WTC11 (cell line): ENCODE data around the gene FAM163A.

Experiments
- ATF3 ChIP-seq: sonication (generic); formaldehyde crosslinking; conservative IDR thresholded peaks from 2 replicates; pipeline ENCODE4 v1.8.1; 2022; ENCODE audit warnings: mild to moderate bottlenecking, missing genetic modification reagents
- NFYB ChIP-seq: sonication (generic); formaldehyde crosslinking; conservative IDR thresholded peaks from 2 replicates; pipeline ENCODE4 v1.8.0; 2022; ENCODE audit warnings: low read depth, missing genetic modification reagents
- NR3C1 ChIP-seq: sonication (generic); formaldehyde crosslinking; conservative IDR thresholded peaks from 2 replicates; pipeline ENCODE4 v1.8.1; 2023; ENCODE audit warnings: low read depth, mild to moderate bottlenecking, missing genetic modification reagents
- SP1 ChIP-seq: sonication (generic); formaldehyde crosslinking; conservative IDR thresholded peaks from 2 replicates; pipeline ENCODE4 v1.8.1; 2022; ENCODE audit warnings: missing genetic modification reagents
- TP53 ChIP-seq: sonication (generic); formaldehyde crosslinking; IDR thresholded peaks from 2 replicates; pipeline ENCODE4 v1.8.1; 2023; ENCODE audit warnings: mild to moderate bottlenecking, missing genetic modification reagents
- ZNF138 ChIP-seq: sonication (generic); formaldehyde crosslinking; conservative IDR thresholded peaks from 2 replicates; pipeline ENCODE4 v1.8.1; 2022; ENCODE audit warnings: mild to moderate bottlenecking, moderate library complexity, missing genetic modification reagents
- ZNF232 ChIP-seq: sonication (generic); formaldehyde crosslinking; IDR thresholded peaks from 2 replicates; pipeline ENCODE4 v1.8.0; 2022; ENCODE audit warnings: mild to moderate bottlenecking, missing genetic modification reagents
- ZNF416 ChIP-seq: fragments of 250-450 bp; sonication (Bioruptor Pico); IDR thresholded peaks from 2 replicates; pipeline ENCODE4 v1.9.0; 2021; ENCODE audit warnings: mild to moderate bottlenecking, inconsistent platforms
- TF ChIP-seq, protein P1 (sequence below): sonication (generic); formaldehyde crosslinking; IDR thresholded peaks from 2 replicates; pipeline ENCODE4 v1.8.0; 2022; ENCODE audit warnings: mild to moderate bottlenecking, missing genetic modification reagents
- TF ChIP-seq, protein P2 (sequence below): fragments of 200-600 bp; IDR thresholded peaks from 2 replicates; pipeline ENCODE4 v1.8.0; 2022; ENCODE audit warnings: antibody characterized with exemption

GRCh38 chr1:179828554-179829110 lies 85.5 kb downstream of the FAM163A start:
- TF ChIP-seq ZNF416 = no peak
- TF ChIP-seq, protein P1, sequence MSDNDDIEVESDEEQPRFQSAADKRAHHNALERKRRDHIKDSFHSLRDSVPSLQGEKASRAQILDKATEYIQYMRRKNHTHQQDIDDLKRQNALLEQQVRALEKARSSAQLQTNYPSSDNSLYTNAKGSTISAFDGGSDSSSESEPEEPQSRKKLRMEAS (CRISPR knock-in tag) = no peak
- TF ChIP-seq, protein P2, sequence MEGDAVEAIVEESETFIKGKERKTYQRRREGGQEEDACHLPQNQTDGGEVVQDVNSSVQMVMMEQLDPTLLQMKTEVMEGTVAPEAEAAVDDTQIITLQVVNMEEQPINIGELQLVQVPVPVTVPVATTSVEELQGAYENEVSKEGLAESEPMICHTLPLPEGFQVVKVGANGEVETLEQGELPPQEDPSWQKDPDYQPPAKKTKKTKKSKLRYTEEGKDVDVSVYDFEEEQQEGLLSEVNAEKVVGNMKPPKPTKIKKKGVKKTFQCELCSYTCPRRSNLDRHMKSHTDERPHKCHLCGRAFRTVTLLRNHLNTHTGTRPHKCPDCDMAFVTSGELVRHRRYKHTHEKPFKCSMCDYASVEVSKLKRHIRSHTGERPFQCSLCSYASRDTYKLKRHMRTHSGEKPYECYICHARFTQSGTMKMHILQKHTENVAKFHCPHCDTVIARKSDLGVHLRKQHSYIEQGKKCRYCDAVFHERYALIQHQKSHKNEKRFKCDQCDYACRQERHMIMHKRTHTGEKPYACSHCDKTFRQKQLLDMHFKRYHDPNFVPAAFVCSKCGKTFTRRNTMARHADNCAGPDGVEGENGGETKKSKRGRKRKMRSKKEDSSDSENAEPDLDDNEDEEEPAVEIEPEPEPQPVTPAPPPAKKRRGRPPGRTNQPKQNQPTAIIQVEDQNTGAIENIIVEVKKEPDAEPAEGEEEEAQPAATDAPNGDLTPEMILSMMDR = no peak
- no peak for TF ChIP-seq ZNF232 (CRISPR knock-in tag)
- no peak for TF ChIP-seq ZNF138 (CRISPR knock-in tag)
- TF ChIP-seq ATF3 (CRISPR knock-in tag) = no peak
- TF ChIP-seq TP53 (CRISPR knock-in tag) = no peak
- no peak for TF ChIP-seq SP1 (CRISPR knock-in tag)
- TF ChIP-seq NFYB (CRISPR knock-in tag) = no peak
- TF ChIP-seq NR3C1 (CRISPR knock-in tag) = no peak
